GM12892 (cell line): ENCODE results near the gene BHLHE23.

Experiments
- POLR2AphosphoS5 ChIP-seq: IDR thresholded peaks from 2 replicates; pipeline ENCODE4 v1.6.1; 2011; ENCODE audit warnings: low read depth, low read length, control low read depth
- TAF1 ChIP-seq: IDR thresholded peaks from 2 replicates; pipeline ENCODE4 v1.6.1; 2011; ENCODE audit warnings: low read depth, mild to moderate bottlenecking, control low read depth, low read length, borderline replicate concordance

DNA sequence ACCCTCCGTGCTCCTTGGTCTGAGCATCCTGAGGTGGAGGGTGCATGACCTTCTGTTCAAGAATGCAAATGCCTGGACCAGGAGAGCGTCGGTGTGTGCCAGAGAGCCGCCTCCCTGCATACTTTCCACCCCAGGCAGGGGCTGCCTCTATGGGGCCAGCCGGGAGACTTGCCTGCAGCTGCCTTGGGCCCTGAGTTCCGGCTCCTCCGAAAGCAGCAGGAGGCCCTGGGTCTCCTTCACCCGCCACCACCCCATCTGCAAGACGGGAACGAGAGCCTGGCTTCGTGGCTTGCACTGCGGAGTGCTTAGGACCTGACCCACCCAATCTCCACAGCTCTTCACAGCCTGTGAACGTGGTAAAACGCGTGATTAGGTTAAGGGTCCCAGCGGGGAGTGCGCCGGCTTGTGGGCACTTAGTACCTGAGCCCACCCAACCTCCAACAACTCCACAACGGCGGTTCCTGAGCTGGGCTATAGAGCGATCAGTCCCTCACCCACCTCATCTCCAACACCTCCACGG lies 16.4 kb downstream of the BHLHE23 start:
- TF ChIP-seq TAF1 (no peak), POLR2AphosphoS5 (no peak)
